ENCODE data around the gene NSD1. TPM values are rescaled to one million over a fixed set of nuclear protein-coding genes. Genes with fewer than 3 reads are reported as not detected.

Gene NSD1
- total RNA-seq, 2 experiments from 2014 or later = 50.2 to 51.7 TPM

DNA sequence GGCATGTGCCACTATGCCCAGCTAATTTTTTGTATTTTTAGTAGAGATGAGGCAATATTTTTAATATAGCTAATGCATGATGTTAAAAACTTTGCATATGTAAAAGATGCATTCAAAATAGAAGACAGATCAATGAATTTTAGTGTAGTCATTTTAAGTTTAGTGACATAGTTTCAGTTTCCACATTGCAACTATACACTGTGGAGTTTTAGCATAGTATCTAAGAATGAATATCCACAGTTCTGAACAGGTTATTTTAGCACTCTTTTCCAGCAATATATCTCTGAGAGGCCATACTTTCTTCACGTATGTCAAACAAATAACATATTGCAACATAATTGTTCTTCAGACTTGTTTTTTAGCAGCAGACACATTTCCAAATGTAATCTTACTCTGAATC lies 130.6 kb downstream of the NSD1 start:
- H3K27me3 Mint-ChIP-seq (ENCODE audit: low read depth) = no peaks in the 10 kb centered on the region
- peaks cover 6% of the 10 kb centered on the region for H3K4me1 Mint-ChIP-seq (ENCODE audit: low read depth)
- intact Hi-C loops (cut with micrococcal nuclease) = no loop called here
- no peaks in the 10 kb centered on the region for H3K9me3 Mint-ChIP-seq
- no peak for DNase-seq
- H3K36me3 Mint-ChIP-seq (ENCODE audit: low read depth) = peaks cover 22% of the 10 kb centered on the region
- H3K27ac Mint-ChIP-seq = peak overlapping the region; percentile 18
- CTCF ChIA-PET = interaction anchor here (0.6 to 2.0 kb wide), 4 partner anchors 9 to 193 kb away, joined by 3 to 6 read pairs (median 4); no protein-coding TSS in a partner anchor
- H3K4me3 Mint-ChIP-seq = no peak overlapping the region

DNA sequence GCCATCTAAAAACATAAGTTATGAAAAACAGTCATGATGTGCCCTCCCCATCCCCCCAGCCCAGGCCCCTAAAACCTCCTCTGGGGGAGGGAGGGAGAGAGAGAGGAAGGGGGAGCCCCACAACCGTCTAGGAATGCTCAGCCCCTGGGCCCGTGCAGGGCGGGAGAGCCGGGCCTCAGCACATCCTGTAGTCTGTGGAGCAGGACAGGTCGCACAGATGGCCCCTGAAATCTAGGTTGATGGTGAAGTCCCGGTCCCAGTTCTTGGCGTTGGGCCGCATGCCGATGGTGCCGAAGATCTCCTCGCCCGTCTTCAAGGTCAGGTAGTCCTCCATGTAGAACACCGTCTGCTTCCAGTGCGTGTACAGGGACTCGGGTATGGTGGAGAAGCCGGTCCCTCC lies 131.8 kb downstream of the NSD1 start:
- CTCF ChIA-PET = interaction anchor here (1.4 to 2.0 kb wide), 2 partner anchors 8 to 153 kb away, joined by 3 to 6 read pairs; no protein-coding TSS in a partner anchor
- no peak for DNase-seq
- H3K36me3 Mint-ChIP-seq (ENCODE audit: low read depth) = peaks cover 21% of the 10 kb centered on the region
- H3K27ac Mint-ChIP-seq = no peak overlapping the region
- peaks cover 6% of the 10 kb centered on the region for H3K4me1 Mint-ChIP-seq (ENCODE audit: low read depth)
- H3K9me3 Mint-ChIP-seq = no peaks in the 10 kb centered on the region
- intact Hi-C loops (cut with micrococcal nuclease) = no loop called here
- no peak overlapping the region for H3K4me3 Mint-ChIP-seq
- H3K27me3 Mint-ChIP-seq (ENCODE audit: low read depth) = no peaks in the 10 kb centered on the region

DNA sequence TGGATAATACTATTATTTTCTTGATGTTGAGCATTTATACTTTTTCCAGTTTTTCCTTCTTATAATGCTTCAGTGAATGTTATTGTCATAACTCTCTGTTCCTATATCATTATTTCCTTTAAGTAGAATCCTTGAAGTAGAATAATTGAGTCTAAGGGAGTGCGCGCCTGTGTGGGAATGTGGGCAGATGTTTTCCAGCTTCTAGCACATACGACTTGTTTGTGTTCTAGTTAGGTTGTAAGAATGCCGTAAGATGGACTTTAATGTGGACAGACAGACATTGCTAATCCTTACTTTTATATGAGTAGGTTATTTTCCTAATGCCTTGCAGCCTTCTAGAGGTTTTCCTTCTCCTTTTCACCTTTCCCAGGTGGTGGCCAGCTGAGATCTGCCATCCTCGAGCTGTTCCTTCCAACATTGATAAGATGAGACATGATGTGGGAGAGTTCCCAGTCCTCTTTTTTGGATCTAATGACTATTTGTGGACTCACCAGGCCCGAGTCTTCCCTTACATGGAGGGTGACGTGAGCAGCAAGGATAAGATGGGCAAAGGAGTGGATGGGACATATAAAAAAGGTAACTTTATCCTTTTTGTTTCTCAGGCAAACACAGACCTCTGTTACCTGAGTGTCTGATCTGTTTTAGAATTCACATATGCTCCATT lies 135.8 kb downstream of the NSD1 start:
- H3K4me1 Mint-ChIP-seq (ENCODE audit: low read depth) = no peaks in the 10 kb centered on the region
- H3K36me3 Mint-ChIP-seq (ENCODE audit: low read depth) = peaks cover 12% of the 10 kb centered on the region
- no peak overlapping the region for H3K4me3 Mint-ChIP-seq
- H3K27me3 Mint-ChIP-seq (ENCODE audit: low read depth) = no peaks in the 10 kb centered on the region
- H3K27ac Mint-ChIP-seq = no peak overlapping the region
- CTCF ChIA-PET = interaction anchor here (0.6 to 1.6 kb wide), 4 partner anchors 41 to 156 kb away, joined by 3 to 6 read pairs (median 4); no protein-coding TSS in a partner anchor
- H3K9me3 Mint-ChIP-seq = no peaks in the 10 kb centered on the region
- intact Hi-C loops (cut with micrococcal nuclease) = no loop called here
- DNase-seq = no peak

DNA sequence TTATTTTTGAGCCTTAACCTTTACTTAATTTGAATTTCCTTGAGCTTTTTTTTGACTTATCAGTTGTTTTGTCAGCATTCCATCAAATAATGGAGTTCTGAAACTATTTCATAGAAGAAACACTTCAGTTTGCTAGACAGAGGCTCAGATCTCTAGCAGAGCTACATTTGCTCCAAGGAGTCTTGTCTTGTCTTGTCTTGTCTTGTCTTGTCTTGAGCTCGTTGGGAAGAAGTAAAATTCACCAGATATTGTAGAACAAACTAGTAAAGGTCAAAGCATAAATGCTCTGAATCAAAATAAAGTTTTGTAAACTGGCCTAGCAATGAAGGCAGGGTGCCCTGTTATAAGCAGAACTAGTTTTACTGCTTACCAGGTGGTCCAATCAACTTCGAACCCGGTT lies 136.4 kb downstream of the NSD1 start:
- DNase-seq = no peak
- Mint-ChIP-seq H3K4me1 (ENCODE audit: low read depth) (no peaks in the 10 kb centered on the region), H3K9me3 (no peaks in the 10 kb centered on the region), H3K27me3 (ENCODE audit: low read depth) (no peaks in the 10 kb centered on the region), H3K27ac (no peak overlapping the region), H3K36me3 (ENCODE audit: low read depth) (peaks cover 13% of the 10 kb centered on the region), H3K4me3 (no peak overlapping the region)
- CTCF ChIA-PET = interaction anchor here (0.6 to 1.6 kb wide), 6 partner anchors 38 to 610 kb away, joined by 3 to 6 read pairs (median 4); no protein-coding TSS in a partner anchor
- intact Hi-C loops (cut with micrococcal nuclease) = no loop called here

DNA sequence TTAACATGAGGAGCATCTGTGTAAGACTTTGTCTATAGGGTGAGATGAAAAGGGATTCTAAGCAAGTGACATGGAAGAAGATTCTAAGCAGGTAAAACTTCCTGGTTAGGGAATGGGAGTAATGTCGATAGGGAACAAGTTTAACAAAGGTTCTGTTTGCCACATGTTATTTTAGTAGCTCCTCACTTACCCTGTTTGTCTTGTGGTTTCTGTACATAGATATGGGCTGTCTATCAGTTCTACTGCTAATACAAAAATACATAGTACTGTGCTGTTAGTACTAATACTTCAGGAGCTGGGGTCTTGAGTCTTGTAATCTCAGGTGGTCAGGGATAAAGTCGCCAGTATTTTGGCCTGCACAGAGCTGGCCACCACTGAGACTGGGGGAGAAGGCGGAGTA lies 137.1 kb downstream of the NSD1 start:
- intact Hi-C loops (cut with micrococcal nuclease) = no loop called here
- Mint-ChIP-seq H3K4me1 (ENCODE audit: low read depth) (no peaks in the 10 kb centered on the region), H3K9me3 (no peaks in the 10 kb centered on the region), H3K36me3 (ENCODE audit: low read depth) (peaks cover 15% of the 10 kb centered on the region), H3K27ac (no peak overlapping the region), H3K4me3 (no peak overlapping the region), H3K27me3 (ENCODE audit: low read depth) (no peaks in the 10 kb centered on the region)
- CTCF ChIA-PET = interaction anchor here (1.1 to 1.6 kb wide), 5 partner anchors 38 to 610 kb away, joined by 3 to 6 read pairs (median 4); no protein-coding TSS in a partner anchor
- no peak for DNase-seq

DNA sequence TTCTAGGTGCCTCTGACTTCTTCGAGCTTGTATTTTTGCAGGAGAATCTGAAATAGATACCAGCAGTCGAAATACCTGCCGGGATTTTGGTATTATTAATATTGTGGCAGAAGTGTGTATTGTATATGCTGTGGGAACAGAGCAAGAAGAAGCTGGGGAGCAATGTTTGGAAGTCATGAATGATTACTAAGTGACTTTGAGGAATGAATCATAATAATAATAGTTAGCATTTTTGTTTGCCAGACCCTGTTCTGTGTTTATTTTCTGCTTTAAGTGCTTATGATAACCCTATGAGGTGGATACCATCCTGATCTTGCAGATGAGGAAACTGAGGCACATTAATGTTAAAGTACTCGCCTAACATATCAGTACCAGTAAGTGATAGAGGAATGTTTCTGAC lies 137.5 kb downstream of the NSD1 start:
- H3K4me1 Mint-ChIP-seq (ENCODE audit: low read depth) = no peaks in the 10 kb centered on the region
- intact Hi-C loops (cut with micrococcal nuclease) = no loop called here
- no peak overlapping the region for H3K27ac Mint-ChIP-seq

DNA sequence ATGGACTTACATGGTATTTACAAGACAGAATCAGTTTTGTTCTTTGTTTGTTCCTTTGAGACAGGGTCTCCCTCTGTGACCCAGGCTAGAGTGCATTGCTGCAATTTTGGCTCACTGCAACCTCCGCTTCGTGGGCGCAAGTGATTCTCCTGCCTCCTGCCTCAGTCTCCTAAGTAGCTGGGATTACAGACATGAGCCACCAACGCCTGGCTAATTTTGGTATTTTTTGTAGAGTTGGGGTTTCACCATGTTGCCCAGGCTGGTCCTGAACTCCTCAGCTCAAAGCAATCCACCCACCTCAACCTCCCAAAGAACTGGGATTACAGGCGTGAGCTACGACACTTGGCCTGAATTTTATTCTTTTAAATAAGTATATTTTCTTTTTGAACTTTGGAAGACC lies 142.3 kb downstream of the NSD1 start:
- peaks cover 6% of the 10 kb centered on the region for H3K4me1 Mint-ChIP-seq (ENCODE audit: low read depth)
- H3K9me3 Mint-ChIP-seq = no peaks in the 10 kb centered on the region
- no peak for DNase-seq
- CTCF ChIA-PET = interaction anchor here (1.0 kb wide), 1 partner anchor 34 kb away, joined by 3 read pairs; no protein-coding TSS in a partner anchor
- H3K36me3 Mint-ChIP-seq (ENCODE audit: low read depth) = peaks cover 24% of the 10 kb centered on the region
- intact Hi-C loops (cut with micrococcal nuclease) = no loop called here
- no peaks in the 10 kb centered on the region for H3K27me3 Mint-ChIP-seq (ENCODE audit: low read depth)
- H3K27ac Mint-ChIP-seq = no peak overlapping the region
- H3K4me3 Mint-ChIP-seq = no peak overlapping the region

More for the DNA sequence above, 137.5 kb downstream of the NSD1 start:
- CTCF ChIA-PET = interaction anchor here (0.6 to 1.6 kb wide), 4 partner anchors 37 to 611 kb away, joined by 3 to 6 read pairs (median 4); no protein-coding TSS in a partner anchor
- H3K36me3 Mint-ChIP-seq (ENCODE audit: low read depth) = peaks cover 13% of the 10 kb centered on the region
- H3K9me3 Mint-ChIP-seq = no peaks in the 10 kb centered on the region
- DNase-seq = no peak
- H3K27me3 Mint-ChIP-seq (ENCODE audit: low read depth) = no peaks in the 10 kb centered on the region
- H3K4me3 Mint-ChIP-seq = no peak overlapping the region

DNA sequence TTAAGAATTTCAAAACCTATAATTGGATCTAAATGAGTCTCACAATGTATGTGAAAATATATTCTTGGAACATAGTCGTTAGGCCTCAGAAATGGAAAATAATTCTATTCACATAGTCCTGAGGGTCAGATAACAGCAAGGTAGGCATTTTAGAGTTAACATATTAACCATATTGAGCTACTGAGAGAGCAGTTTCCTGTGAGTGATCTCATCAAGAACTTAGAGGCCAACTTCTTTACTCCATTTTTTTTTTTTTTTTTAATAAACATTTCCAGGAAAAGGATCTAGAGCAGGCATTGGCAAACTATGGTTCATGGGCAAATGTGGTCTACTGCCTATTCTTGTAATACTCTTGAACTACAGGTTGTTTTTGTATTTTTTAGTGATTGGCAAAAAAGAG lies 143.3 kb downstream of the NSD1 start:
- intact Hi-C loops (cut with micrococcal nuclease) = no loop called here
- H3K4me3 Mint-ChIP-seq = no peak overlapping the region
- no peaks in the 10 kb centered on the region for H3K27me3 Mint-ChIP-seq (ENCODE audit: low read depth)
- CTCF ChIA-PET = no interaction called here
- H3K36me3 Mint-ChIP-seq (ENCODE audit: low read depth) = peaks cover 22% of the 10 kb centered on the region
- DNase-seq = no peak
- H3K27ac Mint-ChIP-seq = peak overlapping the region; percentile 20
- peaks cover 6% of the 10 kb centered on the region for H3K4me1 Mint-ChIP-seq (ENCODE audit: low read depth)
- H3K9me3 Mint-ChIP-seq = no peaks in the 10 kb centered on the region

DNA sequence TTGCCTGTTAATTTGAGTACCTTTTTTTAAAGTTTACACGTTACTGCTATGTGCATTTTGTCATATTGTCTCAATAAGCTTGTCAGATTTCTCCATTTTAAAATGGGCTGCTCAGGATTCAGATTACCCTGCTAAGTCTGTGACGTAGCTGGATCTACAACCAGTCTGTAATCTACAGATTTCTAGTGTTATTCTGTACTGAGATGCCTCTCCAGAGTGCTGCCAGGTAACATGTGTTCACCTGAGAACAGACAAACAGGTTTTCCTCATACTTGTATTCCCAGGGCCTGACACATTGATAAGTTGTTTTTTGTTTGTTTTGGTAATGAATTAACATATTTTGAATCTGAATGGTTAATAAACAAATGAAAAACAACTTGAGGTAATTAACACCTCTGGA lies 154.6 kb downstream of the NSD1 start:
- Mint-ChIP-seq H3K27me3 (ENCODE audit: low read depth) (no peaks in the 10 kb centered on the region), H3K9me3 (no peaks in the 10 kb centered on the region), H3K36me3 (ENCODE audit: low read depth) (peaks cover 33% of the 10 kb centered on the region), H3K4me3 (no peak overlapping the region), H3K27ac (no peak overlapping the region), H3K4me1 (ENCODE audit: low read depth) (no peaks in the 10 kb centered on the region)
- CTCF ChIA-PET = no interaction called here
- DNase-seq = no peak
- intact Hi-C loops (cut with micrococcal nuclease) = no loop called here

DNA sequence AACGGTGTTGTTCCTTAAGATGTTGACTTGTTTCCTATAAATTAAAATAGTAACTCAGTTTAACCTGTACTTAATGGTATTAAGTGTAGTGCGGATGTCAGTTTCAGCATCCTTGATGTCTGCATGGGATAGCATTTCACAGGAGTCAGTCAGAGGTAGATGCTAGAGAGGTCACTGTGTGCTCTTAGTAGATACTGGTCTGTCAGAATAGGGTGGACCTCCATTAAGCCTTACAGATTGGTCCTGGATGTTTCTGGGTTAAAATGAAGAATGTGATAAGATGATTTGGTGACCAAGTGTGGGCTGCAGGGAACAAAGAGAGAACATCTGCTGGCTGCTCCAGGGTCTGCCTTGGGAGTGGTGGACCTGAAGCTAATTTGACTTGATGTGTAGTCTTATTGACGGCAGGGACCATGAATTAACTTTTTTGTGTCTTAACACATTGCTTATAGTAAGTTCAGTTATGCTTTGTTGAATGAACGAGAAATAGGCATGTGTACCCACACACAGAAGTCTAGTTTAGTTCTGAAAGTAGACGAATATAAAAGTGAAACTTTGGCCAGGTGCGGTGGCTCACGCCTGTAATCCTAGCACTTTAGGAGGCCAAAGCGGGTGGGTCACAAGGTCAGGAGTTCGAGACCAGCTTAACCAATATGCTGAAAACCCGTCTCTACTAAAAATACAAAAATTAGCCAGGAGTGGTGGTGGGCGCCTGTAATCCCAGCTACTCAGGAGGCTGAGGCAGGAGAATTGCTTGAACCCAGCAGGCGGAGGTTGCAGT lies 157.4 kb downstream of the NSD1 start:
- H3K9me3 Mint-ChIP-seq = no peaks in the 10 kb centered on the region
- H3K27ac Mint-ChIP-seq = no peak overlapping the region
- H3K27me3 Mint-ChIP-seq (ENCODE audit: low read depth) = no peaks in the 10 kb centered on the region
- H3K36me3 Mint-ChIP-seq (ENCODE audit: low read depth) = peaks cover 45% of the 10 kb centered on the region
- CTCF ChIA-PET = no interaction called here
- no peak for DNase-seq
- intact Hi-C loops (cut with micrococcal nuclease) = no loop called here
- no peak overlapping the region for H3K4me3 Mint-ChIP-seq
- peaks cover 15% of the 10 kb centered on the region for H3K4me1 Mint-ChIP-seq (ENCODE audit: low read depth)

DNA sequence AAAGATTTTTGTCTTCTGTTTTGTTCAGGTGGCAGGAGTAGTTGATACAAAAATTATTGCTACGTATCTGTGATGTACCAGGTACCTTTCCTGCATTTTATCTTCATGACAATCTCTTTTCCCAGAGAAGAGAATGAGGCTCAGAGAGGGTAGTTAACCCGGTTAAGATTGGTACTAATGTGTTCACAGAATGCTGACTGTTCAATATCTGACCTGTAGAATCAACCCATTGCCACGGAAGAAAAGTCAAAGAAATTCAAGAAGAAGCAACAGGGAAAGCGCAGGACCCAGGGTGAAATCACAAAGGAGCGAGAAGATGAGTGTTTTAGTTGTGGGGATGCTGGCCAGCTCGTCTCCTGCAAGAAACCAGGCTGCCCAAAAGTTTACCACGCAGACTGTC lies 158.2 kb downstream of the NSD1 start:
- intact Hi-C loops (cut with micrococcal nuclease) = no loop called here
- H3K9me3 Mint-ChIP-seq = no peaks in the 10 kb centered on the region
- CTCF ChIA-PET = no interaction called here
- H3K27me3 Mint-ChIP-seq (ENCODE audit: low read depth) = no peaks in the 10 kb centered on the region
- peaks cover 22% of the 10 kb centered on the region for H3K4me1 Mint-ChIP-seq (ENCODE audit: low read depth)
- no peak overlapping the region for H3K27ac Mint-ChIP-seq
- DNase-seq = no peak
- no peak overlapping the region for H3K4me3 Mint-ChIP-seq
- H3K36me3 Mint-ChIP-seq (ENCODE audit: low read depth) = peaks cover 44% of the 10 kb centered on the region

DNA sequence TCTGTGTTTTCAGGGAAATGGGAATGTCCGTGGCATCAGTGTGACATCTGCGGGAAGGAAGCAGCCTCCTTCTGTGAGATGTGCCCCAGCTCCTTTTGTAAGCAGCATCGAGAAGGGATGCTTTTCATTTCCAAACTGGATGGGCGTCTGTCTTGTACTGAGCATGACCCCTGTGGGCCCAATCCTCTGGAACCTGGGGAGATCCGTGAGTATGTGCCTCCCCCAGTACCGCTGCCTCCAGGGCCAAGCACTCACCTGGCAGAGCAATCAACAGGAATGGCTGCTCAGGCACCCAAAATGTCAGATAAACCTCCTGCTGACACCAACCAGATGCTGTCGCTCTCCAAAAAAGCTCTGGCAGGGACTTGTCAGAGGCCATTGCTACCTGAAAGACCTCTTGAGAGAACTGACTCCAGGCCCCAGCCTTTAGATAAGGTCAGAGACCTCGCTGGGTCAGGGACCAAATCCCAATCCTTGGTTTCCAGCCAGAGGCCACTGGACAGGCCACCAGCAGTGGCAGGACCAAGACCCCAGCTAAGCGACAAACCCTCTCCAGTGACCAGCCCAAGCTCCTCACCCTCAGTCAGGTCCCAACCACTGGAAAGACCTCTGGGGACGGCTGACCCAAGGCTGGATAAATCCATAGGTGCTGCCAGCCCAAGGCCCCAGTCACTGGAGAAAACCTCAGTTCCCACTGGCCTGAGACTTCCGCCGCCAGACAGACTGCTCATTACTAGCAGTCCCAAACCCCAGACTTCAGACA lies 160.4 kb downstream of the NSD1 start:
- H3K36me3 Mint-ChIP-seq (ENCODE audit: low read depth) = peaks cover 37% of the 10 kb centered on the region

More for the DNA sequence above, 160.4 kb downstream of the NSD1 start:
- H3K9me3 Mint-ChIP-seq = no peaks in the 10 kb centered on the region
- intact Hi-C loops (cut with micrococcal nuclease) = no loop called here
- H3K27me3 Mint-ChIP-seq (ENCODE audit: low read depth) = no peaks in the 10 kb centered on the region
- H3K27ac Mint-ChIP-seq = no peak overlapping the region
- no peak for DNase-seq
- CTCF ChIA-PET = interaction anchor here (0.6 kb wide), 1 partner anchor 41 kb away, joined by 3 read pairs; no protein-coding TSS in a partner anchor
- peaks cover 25% of the 10 kb centered on the region for H3K4me1 Mint-ChIP-seq (ENCODE audit: low read depth)
- H3K4me3 Mint-ChIP-seq = no peak overlapping the region
